Activated T-helper 1 cell treated with Interleukin-2 at 50 U/mL for 16 hours (primary cell): ENCODE data around the gene KCTD16.

Experiments used
- DNase-seq: peaks from one replicate; pipeline ENCODE4 v3.0.0-alpha.2; 2020; ENCODE audit warnings: low read depth

KCTD16 gene

DNA sequence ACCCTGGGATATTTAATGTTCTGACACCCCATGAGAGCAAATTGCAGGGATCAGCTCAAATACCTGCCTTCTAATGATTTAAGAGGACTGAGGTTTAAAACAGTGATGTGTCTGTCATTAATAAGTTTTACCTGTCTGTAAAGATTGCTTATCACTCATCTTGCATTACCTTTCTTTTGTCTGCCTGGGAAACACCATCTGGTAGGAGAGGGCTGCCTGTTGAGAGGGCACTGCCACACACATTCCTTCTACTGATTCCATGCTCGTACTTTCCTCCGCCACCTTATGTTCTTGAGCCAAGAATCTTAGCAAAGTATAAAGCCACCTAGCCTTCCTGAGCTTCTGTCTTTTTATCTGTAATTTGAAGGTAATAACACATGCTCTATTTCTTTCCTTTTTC is 118.6 kb downstream of the KCTD16 start:
- DNase-seq: no peak

DNA sequence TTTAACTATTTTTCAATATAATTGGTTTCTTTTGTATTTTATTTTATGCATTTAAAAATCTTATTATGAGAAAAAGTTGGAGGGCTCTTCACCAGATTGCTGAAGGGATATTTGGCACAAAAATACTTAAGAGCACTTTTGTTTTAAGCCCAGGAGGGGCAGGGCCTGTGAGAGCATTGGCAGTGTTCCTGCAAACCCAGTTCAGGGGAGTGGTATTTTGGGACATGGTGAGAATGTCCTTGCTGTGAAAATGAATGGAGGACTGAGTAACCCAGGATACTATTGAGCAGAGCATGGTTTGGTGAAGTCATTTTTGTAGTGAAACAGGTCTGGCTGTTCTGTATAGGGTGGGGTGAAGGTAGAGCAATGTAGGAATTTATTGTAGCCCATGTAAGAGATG is 121.4 kb downstream of the KCTD16 start:
- no peak for DNase-seq

DNA sequence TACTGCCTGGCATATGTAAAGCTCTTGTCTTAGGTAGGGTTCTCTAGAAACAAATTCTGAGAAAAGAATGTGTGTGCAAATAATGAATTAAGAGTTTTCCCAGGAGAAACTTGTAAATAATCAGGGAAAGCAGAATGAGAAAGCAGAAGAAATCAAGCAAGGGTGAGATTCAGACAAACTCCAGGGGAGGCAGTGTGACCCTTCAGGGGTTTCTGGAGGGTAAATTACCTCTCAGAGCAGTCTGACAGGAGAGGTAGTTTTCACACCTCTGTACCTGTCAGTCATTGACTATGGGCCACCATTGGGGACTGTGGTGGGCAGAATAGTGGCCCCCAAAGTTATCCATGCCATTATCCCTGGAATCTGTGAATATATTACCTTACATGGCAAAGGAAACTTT is 124.6 kb downstream of the KCTD16 start:
- no peak for DNase-seq

DNA sequence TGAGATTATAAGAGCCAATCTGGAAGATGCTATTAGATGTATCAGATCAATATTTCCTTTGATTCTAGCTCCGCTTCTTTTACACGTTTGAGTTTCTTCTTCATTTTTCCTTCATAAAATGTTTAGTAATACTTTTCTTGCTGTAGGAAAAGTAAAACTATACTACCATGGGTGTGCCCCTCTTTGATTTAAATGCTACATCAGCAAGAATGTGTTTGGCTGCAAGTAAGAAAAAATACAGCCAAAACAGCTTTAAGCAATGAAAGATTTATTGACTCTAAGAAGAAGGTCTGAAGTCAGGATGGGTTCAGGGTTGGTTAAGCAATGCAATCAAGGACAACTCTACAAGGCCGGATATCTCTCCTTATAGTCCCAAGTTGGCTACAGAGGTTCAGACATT is 126.4 kb downstream of the KCTD16 start:
- no peak for DNase-seq

DNA sequence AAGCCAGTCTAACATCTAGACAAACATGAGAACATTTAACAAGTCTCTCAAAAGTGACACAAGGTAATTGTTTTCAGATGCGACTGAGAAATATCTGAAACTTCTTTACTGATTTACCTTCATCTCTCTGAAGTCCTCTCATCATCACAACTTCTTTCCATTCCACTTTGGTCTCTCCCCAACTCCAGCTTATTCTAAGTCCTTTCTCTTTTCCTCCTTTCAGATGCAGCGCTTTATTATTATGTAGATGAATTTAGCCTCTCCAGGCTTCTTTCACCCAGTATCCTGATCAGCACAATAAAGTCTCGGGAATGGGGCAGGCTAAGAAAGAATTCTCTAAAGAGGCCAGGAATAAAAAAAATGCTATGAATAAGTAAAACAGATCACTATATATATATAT is 128.0 kb downstream of the KCTD16 start:
- DNase-seq: no peak

DNA sequence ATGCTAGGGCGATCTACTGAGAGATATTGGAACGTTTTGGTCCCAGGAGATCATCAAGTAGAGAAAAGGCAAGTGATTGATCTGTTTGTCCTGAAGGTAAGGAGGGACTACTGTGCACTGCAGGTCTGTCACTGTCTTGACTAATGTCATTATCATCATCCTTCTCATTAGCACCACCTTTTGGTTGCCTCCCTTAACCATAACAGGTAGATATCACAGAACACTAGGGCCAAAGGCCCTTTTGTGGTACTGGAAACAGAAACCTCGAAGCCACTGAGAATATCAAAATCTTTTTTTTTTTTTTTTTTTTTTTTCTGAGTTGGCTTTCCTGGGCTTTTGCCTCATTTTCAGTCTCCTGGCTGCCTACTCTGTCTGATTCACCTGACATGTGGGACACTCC is 134.0 kb downstream of the KCTD16 start:
- DNase-seq: no peak

DNA sequence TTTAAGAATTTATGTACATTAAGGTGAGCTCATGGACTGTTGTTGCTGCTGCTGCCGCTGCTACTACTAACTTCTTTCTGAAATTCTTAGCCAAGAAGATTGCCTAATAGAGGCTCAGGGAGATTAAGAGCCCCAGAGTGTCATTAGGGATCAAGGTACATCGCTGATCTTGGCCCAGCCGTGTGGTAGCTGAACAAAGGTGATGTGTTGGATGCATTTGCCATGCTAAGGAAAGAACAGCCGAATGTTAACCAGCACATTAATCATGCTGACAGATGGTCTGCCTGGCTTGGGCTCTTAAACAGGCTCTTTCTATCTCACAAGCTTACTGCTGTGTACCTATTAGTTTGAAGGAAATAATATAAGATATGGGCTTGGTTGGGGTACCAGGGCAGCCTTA is 137.1 kb downstream of the KCTD16 start:
- no peak for DNase-seq

DNA sequence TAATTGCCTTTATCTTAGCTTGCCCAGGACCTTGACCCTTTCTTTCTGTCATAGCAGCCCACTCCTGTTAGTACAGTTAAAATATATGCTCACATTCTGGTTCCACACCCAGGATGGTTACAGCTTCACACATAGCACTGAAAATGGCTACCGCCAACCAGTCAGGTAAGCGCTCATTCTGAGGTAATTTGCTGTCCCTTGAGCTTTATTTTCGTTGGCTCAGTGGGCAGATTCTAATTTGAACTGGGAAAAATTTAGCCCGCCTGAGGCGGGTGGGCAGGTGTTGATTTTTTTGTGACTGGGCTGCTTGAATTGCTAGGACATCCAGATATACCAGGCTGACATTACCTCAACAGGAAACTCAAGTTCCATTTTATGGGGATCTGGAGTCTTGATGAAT is 137.5 kb downstream of the KCTD16 start:
- DNase-seq: no peak

DNA sequence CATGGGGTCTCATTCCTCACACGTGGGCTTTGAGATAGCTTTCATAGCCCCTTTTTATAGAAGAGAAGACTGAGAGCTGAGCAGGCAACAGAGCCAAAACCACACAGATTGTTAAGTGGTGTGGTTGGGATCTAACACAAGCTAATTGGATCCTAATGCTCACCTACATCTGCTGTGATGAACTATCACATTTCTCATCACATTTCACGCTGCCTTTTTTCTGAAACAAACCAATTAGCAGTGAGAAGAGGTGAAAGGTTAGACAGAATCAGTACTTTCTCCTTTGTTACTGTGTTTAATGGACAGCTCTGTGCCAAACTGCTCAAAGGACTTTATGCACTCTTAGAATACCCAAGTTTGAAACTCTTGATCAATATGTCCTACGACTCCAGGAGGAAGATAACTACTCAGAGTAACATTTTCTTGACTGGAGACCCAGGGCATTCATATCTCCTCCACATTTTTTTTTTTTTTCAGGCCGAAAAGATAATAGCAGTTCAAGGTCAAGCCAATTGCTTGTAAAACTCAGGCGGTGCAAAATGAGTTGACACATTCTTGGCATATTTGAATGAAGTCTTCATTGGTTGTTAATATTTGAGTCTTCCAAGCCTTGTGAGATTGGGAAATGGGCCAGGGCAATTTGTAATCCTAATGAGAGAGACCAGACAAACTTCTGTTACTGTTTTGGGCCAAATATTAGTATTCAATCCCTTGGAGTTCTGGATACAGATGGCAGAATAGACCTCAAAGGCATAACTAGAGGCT is 138.4 kb downstream of the KCTD16 start:
- DNase-seq: no peak

DNA sequence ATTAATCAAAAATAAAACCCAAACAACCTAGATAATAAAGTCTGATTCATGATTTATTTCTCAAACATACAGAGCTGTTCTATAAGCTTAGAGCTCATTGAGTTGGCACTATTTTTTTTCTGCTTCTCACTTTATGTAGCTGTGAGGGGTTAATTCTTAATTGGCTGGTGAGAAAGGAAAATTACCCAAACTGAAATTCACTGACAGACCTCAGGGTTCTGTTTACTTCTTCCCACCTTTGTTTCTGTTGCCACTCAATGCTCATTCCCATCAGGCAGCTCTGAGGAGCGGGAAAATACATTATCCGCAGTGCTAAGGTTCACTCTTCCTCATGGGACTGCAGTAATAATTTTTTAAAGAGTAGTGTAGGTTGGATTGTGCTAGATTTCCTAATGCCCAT is 139.9 kb downstream of the KCTD16 start:
- no peak for DNase-seq

DNA sequence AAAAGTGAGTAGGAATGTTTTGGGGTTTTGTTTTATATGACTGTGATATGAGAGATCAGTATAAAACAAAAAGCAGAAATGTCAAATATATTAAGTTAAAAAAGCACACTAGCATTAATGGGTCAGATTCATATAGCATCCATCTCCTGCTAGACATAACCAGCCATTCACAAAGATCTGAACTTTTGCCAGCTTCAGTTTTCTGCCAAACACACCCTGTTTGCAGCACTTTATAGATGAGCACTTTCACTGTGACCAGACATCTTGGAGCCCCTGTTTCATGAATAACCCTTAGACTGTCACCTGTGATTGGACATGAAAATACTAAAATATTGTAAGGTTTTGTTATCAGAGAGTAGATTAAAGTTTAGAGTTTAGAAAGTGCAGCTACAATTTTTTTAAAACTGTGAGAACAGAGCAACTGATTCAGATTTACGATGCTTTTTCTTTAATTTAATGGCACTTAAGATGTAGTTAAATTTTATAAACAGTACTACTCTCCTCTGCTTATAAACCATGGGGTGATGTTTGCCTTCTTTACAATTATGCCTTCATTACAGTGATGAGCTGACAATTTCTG is 142.6 kb downstream of the KCTD16 start:
- DNase-seq: no peak

DNA sequence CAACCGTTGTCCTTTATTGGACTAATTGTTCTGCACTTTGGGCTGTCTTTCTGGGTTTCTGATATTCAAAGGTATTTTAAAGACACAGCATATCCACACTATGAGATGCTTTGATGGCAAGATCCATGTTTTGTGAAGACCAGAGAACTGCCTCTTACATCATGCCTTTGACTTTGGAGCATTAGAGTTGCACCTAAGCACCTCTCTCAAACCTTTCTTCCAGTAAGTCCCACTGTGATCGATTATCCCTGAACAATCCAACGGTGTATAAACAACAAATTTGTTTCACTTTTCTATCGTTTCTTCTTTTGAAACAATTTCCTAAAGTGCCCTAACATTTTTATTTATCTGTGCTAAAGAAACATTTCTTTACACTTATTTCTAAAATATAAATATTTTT is 144.4 kb downstream of the KCTD16 start:
- DNase-seq: no peak

DNA sequence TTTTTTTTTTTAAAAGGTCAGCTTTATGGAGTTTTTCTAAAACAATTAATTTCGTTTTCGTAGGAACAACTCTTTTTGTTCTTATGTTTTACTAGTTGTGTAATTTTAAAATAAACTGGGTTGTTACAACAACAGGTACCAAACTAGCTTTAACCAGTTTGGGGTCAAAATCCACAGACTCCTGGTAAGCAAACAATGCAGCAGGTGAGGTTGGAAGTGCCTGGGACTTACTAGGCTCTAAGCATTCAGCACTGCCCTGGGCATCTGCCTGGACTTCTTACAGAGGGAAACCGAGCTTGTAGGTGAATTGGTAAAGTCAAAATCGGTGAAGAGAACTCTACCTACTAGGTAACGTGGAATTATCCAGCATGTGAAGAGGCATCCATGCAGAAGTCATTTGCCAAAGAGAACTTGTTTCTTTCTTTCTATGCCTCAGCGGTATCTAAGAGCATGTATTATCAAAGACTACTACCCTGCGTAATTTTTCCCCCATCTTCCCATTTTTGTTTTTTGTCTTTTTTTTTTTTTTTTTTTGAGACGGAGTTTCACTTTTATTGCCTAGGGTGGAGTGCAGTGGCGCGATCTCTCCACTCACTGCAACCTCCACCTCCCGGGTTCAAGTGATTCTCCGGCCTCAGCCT is 145.4 kb downstream of the KCTD16 start:
- DNase-seq: no peak

DNA sequence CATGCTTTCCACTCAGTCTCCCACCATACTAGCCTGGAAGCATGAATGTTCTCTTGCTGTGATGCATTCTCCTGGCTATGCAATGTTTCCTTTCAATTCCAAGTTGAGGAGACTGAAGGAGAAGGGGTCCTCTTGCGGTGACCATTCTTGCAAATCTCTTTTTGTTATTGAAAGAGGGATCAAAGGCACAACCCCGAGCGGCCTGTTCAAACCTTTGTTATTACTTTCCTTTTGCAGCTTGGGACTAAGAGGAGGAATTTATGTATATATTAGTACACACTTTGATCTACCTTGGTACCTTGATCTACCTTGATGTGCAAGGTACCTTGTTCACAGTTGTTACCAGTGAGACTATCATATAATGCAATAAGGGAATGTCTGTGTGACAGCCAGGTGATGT is 147.3 kb downstream of the KCTD16 start:
- DNase-seq: no peak

DNA sequence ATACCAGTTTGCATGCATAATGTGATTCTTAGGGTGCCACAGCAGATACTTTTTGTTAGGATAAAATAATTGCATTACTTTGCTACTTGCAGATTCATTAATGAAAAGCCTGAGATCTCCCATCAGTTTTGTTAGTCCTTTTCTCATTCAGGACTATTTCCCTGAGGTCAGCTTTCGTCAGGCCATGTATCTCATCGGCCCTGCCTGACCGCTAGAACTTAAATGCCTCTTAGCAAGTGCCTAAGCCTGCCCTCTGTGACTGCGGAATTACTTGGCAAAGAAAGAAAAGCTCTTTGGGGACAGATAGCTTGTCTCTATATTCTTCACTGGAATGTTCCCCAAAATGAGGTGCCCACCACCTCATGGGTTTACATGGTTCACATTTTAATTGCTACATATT is 147.8 kb downstream of the KCTD16 start:
- no peak for DNase-seq

DNA sequence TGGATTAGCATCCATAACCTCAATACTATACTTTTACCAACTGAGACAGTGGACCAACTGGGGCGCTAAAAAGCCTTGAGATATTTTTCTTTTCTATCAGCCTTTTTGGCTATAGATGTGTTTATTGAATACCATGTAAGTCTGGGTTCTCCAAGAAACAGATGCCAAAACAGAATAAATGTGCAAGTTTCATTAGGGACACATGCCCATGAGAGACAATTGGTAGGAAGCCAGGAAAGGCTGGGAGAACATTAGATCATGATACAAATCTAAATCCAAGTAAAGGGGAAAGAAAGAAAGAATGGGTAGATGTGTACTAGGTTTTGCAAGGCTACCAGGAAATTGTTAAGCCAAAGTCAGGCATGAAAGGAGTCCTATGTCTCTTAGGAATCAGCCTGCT is 152.5 kb downstream of the KCTD16 start:
- no peak for DNase-seq

DNA sequence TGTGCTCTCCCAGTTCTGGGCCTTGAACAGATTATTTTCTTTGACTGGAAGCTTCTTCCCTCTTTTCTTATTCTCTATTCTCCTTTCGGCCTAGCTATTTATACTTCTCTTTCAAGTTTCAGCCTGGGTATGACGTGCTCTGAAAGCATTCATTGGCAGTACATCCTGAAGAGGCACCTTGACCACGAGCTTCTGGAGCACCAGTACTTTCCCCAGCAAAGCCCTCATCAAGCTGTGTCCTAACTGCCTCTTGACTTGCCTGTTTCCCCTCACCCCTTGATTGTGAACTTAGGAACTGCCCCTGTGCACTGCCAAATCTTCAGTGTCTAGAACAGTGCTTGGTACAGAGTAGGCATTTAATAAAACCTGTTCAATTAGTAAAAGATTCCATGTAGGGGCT is 154.9 kb downstream of the KCTD16 start:
- no peak for DNase-seq

DNA sequence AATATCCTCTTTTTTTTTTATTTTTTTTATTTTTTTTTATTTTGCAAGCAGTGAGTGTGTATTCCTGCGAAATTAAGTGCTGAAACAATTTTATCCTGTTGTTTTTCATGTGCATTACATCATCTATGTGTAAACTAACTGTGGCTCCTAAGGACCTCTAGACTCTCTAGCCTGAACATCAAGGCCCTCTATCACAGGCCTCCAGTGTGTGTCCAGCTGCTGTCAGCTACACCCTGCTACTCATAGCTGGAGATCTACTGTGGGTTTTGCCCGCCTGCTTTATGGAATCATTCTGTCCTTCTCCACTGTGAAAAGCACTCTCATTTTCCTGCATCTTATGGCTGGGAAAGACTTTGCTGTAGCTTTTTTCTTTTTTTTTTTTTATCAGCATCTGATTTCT is 157.8 kb downstream of the KCTD16 start:
- DNase-seq: no peak

DNA sequence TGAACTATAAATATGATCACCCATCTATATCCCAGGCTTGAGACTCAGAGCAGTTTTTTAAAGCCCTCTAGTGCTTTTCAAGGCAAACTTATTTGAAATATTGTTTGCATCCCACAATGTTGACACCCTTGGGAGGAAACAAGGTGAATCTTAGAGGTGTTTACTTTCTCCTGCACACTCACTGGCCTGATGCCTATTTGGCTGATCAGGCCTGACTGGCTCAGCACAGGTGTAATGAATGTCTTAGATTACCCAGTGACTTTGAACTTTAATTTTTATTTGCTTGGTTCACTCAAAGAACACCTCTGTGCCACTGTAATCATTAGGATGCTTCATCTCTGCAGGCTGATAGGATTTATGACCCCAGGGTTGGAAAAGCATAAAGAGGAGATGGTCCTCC is 158.3 kb downstream of the KCTD16 start:
- DNase-seq: no peak

DNA sequence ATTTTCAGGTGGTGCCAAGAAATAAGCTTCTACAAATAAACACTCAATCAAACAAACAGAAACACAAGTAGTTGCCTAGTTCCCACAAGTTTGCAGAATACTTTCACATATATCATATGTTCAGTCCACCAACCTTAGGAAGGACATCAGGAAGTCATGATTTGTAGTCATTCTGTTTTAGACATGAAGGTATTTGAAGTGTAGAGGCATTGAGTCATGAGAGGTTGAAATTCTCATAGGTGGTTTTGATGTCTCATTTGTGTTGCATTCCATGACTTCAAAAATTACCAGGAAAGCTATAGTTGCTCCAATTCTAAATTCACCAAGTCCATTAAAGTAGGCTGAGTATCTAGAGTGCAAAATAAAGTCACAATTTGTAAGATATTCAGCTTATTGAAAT is 159.0 kb downstream of the KCTD16 start:
- DNase-seq: no peak

DNA sequence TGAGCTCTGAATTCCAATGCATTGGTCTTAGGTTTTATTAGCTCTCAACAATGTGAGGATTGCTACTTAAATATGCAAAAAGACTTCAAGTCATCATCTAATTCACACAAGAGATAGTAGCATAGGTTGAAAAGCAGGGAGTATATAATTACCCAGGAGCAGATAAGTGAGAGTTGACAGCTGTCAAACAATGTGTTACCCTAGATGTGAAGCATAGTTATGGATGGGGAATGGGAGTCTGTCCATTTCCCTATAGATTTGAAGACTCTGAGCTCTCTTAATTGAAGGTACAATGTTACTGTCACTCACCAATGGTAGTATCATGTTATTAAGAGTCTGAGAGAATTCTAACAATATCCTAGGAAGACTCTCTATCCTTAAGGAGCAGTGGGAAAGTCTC is 160.7 kb downstream of the KCTD16 start:
- DNase-seq: no peak

DNA sequence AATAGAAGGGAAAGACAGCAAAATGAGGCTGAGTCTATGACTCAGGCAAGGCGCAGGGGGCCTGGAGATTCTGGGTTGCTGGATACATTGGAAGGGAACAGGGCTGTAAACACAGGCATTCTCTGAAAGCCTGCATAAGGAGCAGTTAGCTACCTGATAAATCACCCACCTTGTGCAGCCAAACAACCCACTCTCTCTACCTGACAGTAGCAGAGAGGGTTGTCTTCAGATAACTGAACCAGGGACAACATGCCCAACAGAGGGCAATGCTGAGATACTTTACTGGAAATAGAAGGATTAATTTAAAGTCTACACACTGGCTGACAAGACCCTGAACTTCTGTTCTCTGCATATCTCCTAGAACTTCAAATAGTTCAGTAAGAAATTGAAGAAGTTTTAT is 161.6 kb downstream of the KCTD16 start:
- DNase-seq: no peak

DNA sequence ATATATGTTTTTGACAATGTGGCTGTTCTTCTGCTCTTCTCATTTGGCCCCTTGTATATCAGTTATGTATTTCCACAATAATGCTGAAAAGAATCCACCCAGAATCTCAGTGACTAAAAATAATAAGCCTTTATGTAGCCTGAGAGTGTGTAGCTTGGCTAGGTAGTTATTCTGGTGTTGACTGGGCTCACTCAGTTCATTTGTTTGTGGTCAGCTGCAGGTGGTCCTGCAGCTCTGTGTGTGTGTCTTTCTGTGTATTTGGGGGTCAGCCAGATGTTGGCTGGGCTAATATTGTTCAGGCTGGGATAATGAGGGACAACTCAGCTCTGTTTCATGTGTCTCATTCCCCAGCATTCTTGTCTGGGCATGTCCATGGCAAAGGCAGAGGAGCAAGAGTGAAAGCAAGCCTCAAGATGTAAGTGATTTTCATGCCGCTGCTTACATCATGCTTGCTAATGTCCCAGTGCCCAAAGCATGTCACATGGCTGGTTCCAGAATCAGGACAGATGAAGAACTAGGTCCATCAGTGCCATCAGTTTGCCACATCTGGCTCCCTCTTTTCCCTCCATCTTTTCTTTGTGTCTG is 162.8 kb downstream of the KCTD16 start:
- no peak for DNase-seq
